ENCODE results near the gene FJX1.

FJX1 gene

GRCh38 chr11:35617687-35618496 lies at the start of gene FJX1:
TSS of gene FJX1 (plus strand) at chr11:35618460. CDS start at chr11:35618637, 177 bp downstream.
- DNase-seq (ENCODE audit: low read depth in 2 of 2) = no peak

- DNase-seq (ENCODE audit: low read depth in 2 of 2) = no peak
These were observed 46.6 kb upstream of the FJX1 start for GRCh38 chr11:35571696-35572095.

DNA sequence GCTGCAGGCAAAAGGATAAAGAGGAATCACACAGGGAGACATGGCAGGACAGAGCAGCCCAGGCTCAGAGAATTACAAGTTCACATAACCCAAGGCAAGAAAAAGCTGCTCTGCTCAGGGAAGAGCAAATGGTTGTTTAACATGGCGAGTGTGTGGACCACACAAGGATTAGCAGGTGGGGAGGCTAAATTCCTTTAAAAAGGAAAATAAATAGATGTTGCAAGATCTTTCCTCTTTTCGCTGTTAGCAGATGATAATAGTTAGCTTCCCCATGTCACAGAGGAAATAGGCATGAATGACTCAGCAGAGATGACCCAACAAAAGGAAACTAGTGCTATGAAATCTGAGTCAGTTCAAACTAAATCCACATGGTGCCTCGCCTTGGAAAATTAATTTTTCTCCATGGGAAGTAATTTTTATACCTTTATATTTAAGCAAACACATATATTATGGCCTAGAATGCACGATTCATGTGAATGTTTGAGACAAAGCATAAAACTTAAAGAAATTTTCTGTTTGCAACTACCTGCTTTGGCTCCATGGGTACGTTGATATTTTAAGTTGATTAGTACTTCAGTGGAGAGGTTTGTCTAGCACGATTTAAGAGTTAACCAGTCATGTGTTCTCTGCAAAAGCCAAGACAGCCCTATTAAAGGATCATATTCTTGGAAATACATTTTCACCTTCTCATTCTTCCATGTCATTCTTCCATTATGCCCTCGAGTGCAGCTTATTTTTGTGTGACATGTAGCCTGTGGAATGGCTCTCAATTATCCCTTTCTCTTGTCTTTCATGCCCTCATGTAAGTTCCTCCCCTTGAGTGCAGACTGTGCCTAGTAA lies 38.5 kb upstream of the FJX1 start:
- no peak for DNase-seq (ENCODE audit: low read depth in 2 of 2)

DNA sequence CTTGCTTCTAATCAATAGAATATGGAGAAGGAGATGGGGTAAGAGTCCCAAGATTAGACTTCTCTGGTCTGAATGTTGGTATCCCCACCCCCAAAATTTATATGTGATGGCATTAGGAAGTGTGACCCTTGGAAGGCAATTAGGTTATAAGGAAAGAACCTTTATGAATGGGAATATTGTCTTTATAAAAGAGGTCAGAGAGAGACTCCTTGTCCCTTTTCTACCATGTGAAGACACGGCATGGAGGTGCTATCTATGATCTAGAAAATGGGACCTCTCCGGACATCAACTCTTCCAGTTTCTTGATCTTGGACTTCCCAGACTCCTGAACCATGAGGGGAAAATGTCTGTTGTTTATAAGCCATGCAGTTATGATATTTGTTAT lies 37.9 kb upstream of the FJX1 start:
- no peak for DNase-seq (ENCODE audit: low read depth in 2 of 2)

GRCh38 chr11:35582033-35582432 lies 36.2 kb upstream of the FJX1 start:
- no peak for DNase-seq (ENCODE audit: low read depth in 2 of 2)

DNA sequence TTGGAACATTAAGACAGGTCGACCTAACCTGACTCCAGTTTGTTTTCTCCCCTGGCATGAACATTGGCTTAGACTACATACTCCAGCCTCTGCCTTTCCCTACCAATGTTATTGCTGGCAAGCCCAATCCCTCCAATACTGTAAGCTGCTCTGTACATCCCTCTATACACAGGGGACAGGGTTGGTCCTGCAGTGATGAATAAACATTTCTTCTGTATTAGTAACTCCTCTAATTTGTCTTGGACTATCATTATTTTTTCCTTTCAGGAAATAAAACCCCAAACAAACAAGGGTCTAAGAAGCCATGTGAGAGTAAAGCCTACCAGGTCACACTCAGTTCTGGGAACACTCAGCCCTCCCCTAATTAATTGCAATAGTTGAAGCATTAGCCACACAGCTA lies 35.1 kb upstream of the FJX1 start:
- DNase-seq (ENCODE audit: low read depth in 2 of 2) = no peak

DNA sequence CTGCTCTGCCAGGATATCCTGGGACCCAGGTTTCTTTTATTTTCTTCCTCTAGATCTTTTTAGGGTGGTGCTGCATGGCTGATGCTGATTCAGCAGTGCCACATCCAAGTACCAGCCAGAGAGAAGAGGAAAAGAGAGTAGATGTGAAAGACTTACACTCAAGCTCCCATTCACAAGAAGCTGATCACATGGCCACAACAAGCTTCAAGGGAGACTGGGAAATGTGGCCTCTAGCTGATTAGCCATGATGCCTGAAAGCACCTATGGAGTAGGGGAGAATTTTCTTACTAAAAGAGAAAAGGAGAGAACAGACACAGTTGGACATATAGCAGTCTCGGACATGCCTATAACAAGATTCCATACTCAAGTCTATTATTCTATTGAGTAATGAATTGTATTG lies 34.4 kb upstream of the FJX1 start:
- no peak for DNase-seq (ENCODE audit: low read depth in 2 of 2)

DNA sequence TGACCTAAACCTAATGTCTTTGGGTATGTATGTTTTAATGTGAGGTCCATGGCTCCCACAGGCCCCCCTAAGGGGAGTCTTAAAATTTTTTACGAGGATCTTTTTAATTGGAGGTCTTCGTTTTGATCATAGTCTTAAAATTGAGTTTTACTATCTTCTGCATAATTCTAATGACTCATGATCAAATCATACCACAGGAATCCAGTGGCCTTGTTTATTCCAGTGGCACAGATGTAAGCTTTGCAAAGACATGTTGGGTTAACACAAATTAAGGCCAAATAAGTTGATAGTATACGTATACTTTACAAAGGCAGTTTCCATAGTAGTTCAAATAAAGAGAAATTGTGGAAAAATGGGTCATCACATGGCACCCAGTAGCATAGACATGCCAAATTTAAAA lies 33.9 kb upstream of the FJX1 start:
- no peak for DNase-seq (ENCODE audit: low read depth in 2 of 2)

DNA sequence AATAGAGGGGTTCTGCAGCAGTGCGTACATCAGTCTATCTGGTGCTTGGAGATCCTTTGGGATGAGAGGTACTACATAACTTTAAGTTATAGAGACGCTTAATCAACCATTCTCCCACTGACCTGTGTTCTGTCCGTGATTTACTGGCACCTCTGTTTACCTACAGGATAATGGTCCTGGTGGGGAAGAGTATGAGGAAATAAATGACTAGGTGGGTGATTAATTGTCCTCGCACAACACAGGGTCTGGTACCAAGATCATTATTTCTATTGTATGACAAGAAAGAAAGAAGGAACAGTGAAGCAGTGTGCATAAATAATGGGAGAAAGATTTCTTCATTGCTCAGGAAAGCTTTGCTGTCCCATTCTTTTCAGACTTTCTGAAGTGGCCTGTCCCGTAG lies 32.8 kb upstream of the FJX1 start:
- no peak for DNase-seq (ENCODE audit: low read depth in 2 of 2)

- no peak for DNase-seq (ENCODE audit: low read depth in 2 of 2)
These were observed 32.0 kb upstream of the FJX1 start for GRCh38 chr11:35586222-35586621.

- no peak for DNase-seq (ENCODE audit: low read depth in 2 of 2)
These were observed 30.3 kb upstream of the FJX1 start for GRCh38 chr11:35587972-35588371.

DNA sequence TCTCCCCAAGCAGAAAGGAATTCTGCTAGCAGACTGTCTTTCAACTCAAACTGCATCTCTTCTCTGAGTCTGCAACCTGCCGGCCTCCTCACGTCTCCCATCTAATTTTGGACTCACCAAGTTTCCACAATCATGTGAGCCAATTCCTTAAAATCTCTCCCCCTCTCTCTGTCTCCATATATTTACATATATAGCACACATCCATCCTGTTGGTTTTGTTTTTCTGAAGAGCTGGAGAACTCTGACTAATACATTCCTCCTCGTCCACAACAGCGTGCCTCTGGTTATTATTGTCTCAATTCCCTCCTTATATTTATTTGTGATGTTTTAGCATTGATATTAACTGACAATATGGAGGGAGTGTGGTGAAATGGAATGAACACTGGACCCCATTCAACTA lies 29.6 kb upstream of the FJX1 start:
- no peak for DNase-seq (ENCODE audit: low read depth in 2 of 2)

GRCh38 chr11:35589281-35589680 lies 29.0 kb upstream of the FJX1 start:
- no peak for DNase-seq (ENCODE audit: low read depth in 2 of 2)

- DNase-seq (ENCODE audit: low read depth in 2 of 2) = no peak
These were observed 27.8 kb upstream of the FJX1 start for GRCh38 chr11:35590412-35590811.

DNA sequence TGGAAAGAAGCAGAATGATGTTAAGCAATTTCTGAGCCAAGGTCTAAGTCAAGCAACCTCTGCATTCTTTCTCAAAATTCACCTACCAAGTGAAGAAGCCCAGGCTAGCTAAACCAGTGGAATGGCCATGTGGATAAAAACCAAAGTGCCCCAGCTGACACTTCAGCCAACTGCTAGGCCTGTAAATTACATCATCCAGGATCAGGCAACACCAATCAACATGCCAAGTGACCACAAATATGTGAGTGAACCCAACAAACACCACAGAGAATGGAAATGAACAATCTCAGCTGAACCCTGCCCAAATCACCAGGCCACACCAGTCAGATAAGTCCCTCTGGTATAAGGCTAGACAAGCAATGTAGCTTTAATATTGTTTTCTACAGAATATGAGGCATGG lies 25.1 kb upstream of the FJX1 start:
- DNase-seq (ENCODE audit: low read depth in 2 of 2) = no peak

- no peak for DNase-seq (ENCODE audit: low read depth in 2 of 2)
These were observed 23.6 kb upstream of the FJX1 start for GRCh38 chr11:35594680-35595079.

GRCh38 chr11:35598254-35599125 lies 19.8 kb upstream of the FJX1 start:
- no peak for DNase-seq (ENCODE audit: low read depth in 2 of 2)

DNA sequence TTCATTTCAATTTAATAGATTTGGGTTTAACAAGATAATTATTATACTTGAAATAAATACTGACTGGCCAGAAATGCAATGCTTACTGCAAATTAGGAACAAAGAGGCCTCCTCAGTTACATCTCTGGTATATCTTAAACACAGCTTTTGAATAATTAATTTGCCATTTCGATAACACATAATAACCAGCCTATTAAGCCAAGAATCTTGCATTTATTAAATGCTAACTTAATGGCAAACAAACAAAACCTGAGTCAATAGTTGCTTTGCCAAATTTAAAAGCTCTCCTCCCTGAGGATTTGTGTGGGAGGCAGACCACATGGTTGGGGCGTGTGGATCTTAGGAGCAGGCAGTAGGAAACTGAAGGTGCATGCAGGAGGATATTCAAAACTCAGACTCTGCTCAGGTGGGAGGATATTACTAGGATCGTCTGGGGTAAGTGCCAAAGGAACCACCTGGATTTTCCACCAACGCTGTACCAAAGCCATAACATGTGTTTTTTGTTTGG lies 17.9 kb upstream of the FJX1 start:
- no peak for DNase-seq (ENCODE audit: low read depth in 2 of 2)

GRCh38 chr11:35602160-35602793 lies 16.0 kb upstream of the FJX1 start:
- DNase-seq (ENCODE audit: low read depth in 2 of 2) = no peak

GRCh38 chr11:35602979-35603378 lies 15.3 kb upstream of the FJX1 start:
- no peak for DNase-seq (ENCODE audit: low read depth in 2 of 2)

GRCh38 chr11:35605706-35606105 lies 12.6 kb upstream of the FJX1 start:
- no peak for DNase-seq (ENCODE audit: low read depth in 2 of 2)
